A673 (cell line): ENCODE data around the gene AZIN2.

Experiments
- CTCF ChIP-seq: fragments of 300-800, 200-600 bp; sonication (generic); conservative IDR thresholded peaks from 2 replicates; pipeline ENCODE4 v1.5.1; 2017; ENCODE audit warnings: low read depth, mild to moderate bottlenecking, antibody characterized with exemption, low read length, moderate library complexity, mixed read lengths
- EZH2 ChIP-seq: fragments of 200-600 bp; sonication (generic); IDR thresholded peaks from 2 replicates; pipeline ENCODE4 v1.6.1; 2017; ENCODE audit warnings: borderline replicate concordance, low read depth, mild to moderate bottlenecking, mixed read lengths, antibody characterized with exemption, low read length; ENCODE audit not compliant: poor library complexity, severe bottlenecking

GRCh38 chr1:33056426-33056825 is 24.5 kb upstream of the AZIN2 start:
- TF ChIP-seq CTCF (no peak), EZH2 (no peak)
